NCI-H2081 (cell line): ENCODE data around the gene ELMO1.

Experiments
- DNase-seq, 2 experiments: peaks; one replicate each; lab custom pipeline; 2025; lab: John Stamatoyannopoulos, UW

Gene ELMO1

GRCh38 chr7:36946401-36946739 lies 502.3 kb downstream of the ELMO1 start:
- DNase-seq = no peak

GRCh38 chr7:36945612-36946400 lies 502.9 kb downstream of the ELMO1 start:
- peak; percentile 91 to 99 for DNase-seq

- no peak for DNase-seq
These were observed 503.8 kb downstream of the ELMO1 start for GRCh38 chr7:36944838-36945237.

GRCh38 chr7:36943591-36944435 lies 504.9 kb downstream of the ELMO1 start:
- no peak for DNase-seq

- no peak for DNase-seq
These were observed 505.7 kb downstream of the ELMO1 start for GRCh38 chr7:36942955-36943354.

- DNase-seq = no peak
These were observed 506.1 kb downstream of the ELMO1 start for GRCh38 chr7:36942541-36942940.

- DNase-seq = no peak
These were observed 506.6 kb downstream of the ELMO1 start for GRCh38 chr7:36942025-36942424.

- no peak for DNase-seq
These were observed 507.3 kb downstream of the ELMO1 start for GRCh38 chr7:36941359-36941758.

GRCh38 chr7:36939816-36940215 lies 508.8 kb downstream of the ELMO1 start:
- DNase-seq = peak in 1 of 2 experiments; percentile 20

- no peak for DNase-seq
These were observed 510.7 kb downstream of the ELMO1 start for GRCh38 chr7:36937754-36938563.

GRCh38 chr7:36931892-36932291 lies 516.8 kb downstream of the ELMO1 start:
- no peak for DNase-seq

GRCh38 chr7:36929791-36930190 lies 518.9 kb downstream of the ELMO1 start:
- DNase-seq = peak in 1 of 2 experiments; percentile 28

- no peak for DNase-seq
These were observed 519.9 kb downstream of the ELMO1 start for GRCh38 chr7:36928718-36929117.

- DNase-seq = no peak
These were observed 520.4 kb downstream of the ELMO1 start for GRCh38 chr7:36928311-36928710.

GRCh38 chr7:36925691-36926090 lies 523.0 kb downstream of the ELMO1 start:
- peak in 1 of 2 experiments; percentile 35 for DNase-seq

- DNase-seq = no peak
These were observed 523.5 kb downstream of the ELMO1 start for GRCh38 chr7:36925207-36925606.

GRCh38 chr7:36923943-36924436 lies 524.7 kb downstream of the ELMO1 start:
- no peak for DNase-seq

GRCh38 chr7:36923185-36923584 lies 525.5 kb downstream of the ELMO1 start:
- DNase-seq = no peak

GRCh38 chr7:36920433-36920832 lies 528.2 kb downstream of the ELMO1 start:
- no peak for DNase-seq

- no peak for DNase-seq
These were observed 528.9 kb downstream of the ELMO1 start for GRCh38 chr7:36919738-36920137.

- no peak for DNase-seq
These were observed 530.1 kb downstream of the ELMO1 start for GRCh38 chr7:36918591-36918990.

GRCh38 chr7:36916619-36917018 lies 532.0 kb downstream of the ELMO1 start:
- DNase-seq = peak in 1 of 2 experiments; percentile 29
